GM21515 (cell line): ENCODE results near the gene IGFL4.

Source experiments
- ATAC-seq: cut with Tn5 transposase; IDR thresholded peaks from one replicate; pipeline ENCODE4 v1.9.1; 2021; ENCODE audit not compliant: unreplicated experiment

The IGFL4 gene

DNA sequence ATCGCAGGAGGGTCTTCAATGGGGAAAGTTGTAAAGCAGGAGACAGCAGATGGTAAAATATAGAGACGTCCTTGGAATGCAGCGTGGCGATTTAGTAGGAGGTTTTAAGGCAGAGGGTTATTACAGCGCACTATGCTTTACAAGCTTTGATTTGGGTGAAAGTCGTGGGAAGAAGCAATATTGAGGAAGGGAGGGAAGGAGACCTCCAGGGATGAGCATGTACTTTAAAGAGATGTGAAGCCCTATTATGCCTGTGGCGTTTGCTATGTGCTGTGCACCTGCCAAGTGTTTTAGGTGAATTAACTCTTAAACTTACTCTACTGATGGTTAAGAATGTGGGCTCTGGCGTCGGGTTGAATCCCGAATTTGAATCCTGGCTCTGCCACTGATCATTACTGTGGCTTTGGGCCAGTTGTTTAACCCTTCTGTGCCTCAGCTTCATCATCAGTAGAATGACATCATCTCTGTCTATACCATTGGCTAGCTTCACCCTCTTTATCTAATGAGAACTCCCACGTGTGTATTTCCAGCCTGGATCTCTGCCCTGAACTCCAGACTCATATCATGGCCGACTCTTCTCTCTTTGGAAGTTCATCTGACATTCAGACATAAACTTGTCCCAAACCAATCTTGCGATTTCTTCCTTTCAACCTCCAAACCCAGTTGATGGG lies 45.0 kb downstream of the IGFL4 start:
- no peak for ATAC-seq

DNA sequence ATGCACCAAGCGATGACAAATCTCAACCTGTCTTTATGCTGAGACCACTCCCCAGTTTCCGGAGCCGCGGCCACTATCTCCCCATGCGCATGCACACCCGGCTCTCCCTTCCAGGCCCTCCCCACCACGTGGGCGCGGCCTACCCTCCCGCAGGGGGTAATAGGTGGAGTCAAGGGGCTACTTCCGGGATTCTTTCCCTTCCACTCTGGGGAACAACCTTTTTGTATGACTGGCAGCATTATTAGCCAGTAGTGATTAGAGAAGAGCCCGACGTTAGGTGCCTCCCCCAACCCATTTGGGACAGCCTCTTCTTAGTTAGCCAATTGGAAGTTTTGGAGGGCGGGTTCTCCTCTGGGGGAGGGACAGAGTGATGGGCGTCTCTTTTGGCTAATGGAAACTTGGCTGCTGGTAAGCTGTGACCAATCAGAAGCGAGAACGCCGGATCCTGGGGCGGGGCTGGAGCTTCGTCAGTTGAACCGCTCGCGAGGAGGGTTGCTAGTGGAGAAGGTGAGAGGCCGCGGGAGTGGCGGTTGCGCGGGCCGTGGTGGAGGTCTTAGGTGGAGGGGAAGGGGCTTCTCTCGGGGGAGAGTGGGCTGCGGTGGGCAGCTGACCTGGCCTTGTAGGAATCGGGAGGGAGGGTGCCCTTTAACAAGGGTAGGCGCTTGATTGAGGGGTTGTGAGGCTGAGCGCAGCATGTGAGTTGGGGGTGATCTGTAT lies 45.6 kb downstream of the IGFL4 start, which contains the start of gene CCDC61:
Gene CCDC61 (plus strand): TSS at position 470 of the 717 bp plus-strand sequence. CDS start 7,552 bp downstream, outside the sequence.
- ATAC-seq = peak; percentile 97

DNA sequence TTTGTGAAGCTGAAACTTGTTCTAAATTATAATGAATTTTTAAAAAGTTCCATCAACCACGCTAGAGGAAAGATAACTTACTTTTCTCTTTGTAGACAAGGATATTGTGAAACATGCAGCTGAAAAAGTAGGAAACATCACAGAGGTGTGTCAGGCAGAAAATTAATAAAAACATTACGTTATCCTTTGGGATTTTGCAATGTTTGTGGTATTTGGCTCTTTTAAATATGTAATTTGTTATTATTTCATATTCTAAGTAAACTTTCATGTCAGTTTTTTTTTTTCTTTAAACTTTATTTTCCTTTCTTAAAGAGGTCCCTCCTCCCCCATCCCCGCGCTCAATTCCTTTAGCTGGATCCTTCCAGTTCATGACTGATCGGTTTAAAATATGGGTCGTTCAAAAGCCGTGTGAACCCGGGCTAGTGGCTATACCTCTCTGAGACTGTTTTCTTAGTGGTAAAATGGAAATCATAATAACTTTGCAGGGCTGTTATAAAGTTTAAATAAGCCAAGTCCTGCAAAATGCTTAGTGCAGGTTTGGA lies 46.3 kb downstream of the IGFL4 start:
- peak; percentile 4 for ATAC-seq

DNA sequence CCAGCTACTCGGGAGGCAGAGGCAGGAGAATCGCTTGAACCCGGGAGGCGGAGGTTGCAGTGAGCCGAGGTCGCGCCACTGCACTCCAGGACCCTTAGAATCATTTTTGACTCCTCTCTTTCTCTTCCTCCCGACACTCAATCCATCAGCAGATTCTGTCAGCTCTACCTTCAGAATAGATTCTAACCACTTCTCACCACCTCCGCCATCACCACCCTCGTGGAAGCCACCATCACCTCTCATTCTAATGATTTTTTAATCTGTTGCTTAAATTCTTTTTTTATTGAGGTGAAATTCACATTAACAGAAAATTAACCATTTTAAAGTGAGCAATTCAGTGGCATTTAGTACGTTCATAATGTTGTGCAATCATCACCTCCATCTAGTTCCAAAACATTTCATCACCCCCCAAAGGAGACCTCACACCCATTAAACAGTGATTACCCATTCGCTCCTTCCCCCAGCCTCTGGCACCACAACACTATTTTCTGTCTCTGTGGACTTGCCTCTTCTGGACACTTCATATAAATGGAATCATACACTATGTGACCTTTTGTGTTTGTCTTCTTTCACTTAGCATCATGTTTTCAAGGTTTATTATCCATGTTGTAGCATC lies 50.6 kb downstream of the IGFL4 start:
- no peak for ATAC-seq
